GM21529 (cell line): ENCODE data around the gene PAXX.
"Not testable (repeated sequence)": the region's sequence is repeated elsewhere in the genome, so short reads cannot be mapped to it uniquely, and the experiment has no call there.

Source experiments
- ATAC-seq: cut with Tn5 transposase; IDR thresholded peaks from one replicate; pipeline ENCODE4 v1.9.1; 2021; ENCODE audit not compliant: unreplicated experiment

PAXX gene

DNA sequence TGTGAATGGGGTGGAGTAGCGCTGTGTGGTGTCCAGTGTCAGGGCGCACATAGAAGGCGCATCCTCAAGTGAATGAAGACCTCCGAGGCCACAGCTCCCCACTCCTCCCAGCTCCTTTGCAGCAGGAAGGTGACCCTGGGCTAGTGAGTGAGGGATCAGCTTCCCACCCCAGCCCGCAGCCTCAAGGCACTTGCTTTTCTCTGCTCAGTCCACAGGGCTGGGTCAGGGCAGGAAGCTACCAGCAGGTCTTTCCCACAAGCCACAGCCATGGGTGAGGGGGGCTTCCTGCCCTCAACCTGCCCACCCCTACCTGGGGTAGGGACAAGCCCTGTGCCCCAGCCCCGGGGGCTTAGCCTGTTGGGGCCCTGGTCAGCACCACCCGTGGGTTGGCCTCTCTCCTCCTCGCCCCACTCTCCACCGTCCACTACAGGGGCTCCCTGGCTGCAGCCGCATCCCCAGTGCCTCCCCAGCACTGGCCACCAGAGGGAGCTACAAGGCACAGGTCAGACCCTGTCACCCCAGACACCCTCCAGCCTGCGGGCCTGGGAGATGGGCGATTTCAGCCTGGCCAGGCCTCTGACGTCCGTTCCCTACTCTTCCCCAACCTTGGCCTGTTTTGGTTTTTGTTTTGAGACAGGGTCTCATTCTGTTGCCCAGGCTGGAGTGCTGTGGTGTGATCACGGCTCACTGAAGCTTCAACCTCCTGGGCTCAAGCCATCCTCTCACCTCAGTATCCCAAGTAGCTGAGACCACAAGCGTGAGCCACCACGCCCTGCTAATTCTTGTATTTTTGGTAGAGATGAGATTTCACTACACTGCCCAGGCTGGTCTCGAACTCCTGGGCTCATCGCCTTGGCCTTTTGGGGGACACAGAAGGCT, 37.1 kb downstream of the PAXX start:
- peak; percentile 29 for ATAC-seq

DNA sequence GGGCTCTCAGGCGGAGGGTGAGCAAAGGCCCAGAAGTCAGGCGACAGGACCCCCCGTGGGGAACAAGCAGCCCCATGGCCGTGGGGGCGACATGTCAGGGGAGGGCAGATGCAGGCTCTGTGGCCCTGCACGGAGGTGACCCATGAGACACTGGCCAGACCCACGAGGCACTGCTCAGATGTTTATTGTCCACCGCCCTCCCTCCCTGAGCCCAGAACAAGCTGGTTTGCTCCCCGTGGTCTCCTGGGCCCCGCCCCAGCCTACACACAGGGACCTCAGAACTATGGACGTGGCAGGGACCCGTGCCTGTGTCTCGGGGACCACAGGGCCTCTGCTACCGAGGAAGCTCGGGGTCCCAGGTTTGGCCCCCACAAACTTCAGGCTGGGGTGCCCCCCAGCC, 37.8 kb downstream of the PAXX start:
- no peak for ATAC-seq

DNA sequence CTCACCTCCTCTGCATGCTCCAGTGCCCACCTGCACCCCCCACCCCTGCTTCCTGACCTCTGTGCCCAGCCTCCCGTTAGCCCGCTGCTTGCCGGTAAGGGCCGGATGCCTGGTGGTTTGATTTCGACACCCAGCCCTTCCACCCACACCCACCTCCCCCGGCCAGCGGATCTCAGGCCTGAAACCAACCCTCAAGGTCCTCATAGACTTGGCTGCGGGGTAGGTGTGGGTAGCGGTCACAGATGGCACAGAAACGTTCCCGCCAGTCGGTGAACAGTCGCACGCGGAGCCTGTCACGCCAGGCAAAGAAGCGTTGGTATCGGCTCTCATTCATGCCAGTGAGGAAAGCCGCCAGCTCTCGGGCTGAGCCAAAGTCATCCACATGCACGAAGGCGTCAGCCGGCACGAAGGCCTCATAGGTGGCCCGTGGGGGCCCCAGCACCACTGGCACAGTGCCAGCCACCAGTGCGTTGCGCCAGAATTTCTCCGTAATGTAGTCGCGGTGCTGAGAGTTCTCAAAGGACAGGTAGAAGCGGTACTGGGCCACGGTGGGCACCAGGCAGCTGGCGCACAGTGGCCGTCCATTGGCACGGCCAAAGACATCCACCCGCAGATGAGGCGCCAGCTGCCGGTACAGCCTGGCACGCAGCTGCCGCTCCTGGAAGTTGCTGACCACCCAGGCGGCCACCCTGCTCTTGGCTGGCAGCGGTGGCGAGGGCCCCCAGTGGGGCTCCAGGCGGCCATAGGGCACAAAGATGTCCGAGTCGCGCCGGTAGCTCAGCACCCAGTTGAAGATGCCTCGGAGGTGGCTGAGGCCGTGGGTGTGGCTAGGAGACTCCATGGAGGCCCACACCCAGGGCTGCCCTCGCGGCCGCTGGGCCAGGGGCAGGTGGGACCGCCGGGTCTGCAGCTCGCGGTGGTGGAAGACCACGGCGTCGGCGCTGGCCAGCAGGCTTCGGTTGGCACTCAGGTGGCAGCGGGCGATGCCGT, 38.6 kb downstream of the PAXX start:
- no peak for ATAC-seq

DNA sequence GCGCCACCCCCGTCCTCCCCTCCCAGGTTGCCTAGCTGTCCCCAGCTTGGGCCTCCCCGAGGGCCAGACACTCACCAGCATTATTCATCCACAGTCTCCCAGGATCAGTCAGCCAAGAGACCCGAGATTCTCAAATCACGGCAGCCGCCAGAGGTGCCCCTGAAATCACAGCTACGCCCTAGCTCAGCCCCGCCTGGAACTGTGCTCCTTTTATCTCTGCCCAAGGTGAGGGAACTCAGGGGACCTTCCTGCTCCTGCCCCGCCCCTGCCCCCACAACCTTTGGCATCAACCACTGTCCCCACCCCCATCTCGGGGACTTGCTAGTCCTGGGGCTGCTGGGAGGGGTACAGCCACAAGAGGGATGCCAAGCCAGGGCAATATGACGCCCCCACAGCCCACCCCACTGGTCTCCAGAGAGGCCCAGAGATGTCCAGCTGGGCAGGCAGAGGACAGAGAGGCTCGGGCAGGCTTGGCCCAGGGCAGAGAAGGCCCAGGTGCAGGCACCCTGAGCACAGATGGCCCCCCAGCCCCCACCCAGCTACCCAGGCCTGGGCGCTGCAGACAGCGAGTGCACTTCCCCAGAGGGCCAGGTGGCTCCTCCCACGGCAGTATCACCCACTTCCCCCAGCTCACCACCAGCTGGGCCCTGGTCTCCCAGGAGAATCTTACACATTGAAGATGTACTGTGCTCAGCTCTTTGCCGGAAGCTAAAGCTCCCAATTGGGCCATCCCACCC, 39.9 kb downstream of the PAXX start, which contains the start of gene FUT7:
FUT7 (minus strand) TSS at position 185 of the 737 bp plus-strand sequence; CDS start at position 88, 97 bp downstream.
- ATAC-seq, result no peak

DNA sequence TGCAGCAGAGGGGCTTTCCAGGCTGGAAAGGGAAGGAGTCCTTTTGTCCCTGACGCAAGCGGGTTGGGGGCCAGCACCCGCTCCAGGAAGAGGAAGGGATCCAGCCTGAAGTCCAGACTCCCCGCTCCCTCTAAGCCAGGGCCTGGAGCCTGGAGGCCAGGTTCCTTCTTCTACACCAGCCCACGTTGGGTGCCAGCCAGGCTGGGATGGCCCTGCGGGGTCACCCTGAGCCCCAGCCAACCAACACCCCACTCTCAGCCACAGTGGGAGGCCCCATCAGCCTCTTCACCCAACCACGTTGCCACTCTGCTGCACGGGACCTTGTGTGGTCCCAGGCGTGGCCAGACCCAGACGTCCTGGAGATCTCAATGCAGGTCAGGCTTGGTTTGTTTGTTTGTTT, 40.6 kb downstream of the PAXX start:
- ATAC-seq, result no peak

DNA sequence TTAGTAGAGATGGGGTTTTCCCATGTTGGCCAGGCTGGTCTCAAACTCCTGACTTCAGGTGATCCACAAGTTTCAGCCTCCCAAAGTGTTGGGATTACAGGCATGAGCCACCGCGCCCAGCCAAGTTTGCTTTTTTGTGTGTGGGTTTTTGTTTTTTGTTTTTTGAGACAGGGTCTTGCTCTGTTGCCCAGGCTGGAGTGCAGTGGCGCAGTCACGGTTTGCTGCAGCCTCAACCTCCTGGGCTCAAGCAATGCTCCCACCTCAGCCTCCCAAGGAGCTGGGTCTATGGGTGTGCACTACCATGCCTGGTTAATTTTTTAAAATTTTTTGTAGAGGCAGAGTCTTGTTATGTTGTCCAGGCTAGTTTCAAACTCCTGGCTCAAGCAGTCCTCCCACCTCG, 41.3 kb downstream of the PAXX start:
- not testable (repeated sequence) for ATAC-seq

DNA sequence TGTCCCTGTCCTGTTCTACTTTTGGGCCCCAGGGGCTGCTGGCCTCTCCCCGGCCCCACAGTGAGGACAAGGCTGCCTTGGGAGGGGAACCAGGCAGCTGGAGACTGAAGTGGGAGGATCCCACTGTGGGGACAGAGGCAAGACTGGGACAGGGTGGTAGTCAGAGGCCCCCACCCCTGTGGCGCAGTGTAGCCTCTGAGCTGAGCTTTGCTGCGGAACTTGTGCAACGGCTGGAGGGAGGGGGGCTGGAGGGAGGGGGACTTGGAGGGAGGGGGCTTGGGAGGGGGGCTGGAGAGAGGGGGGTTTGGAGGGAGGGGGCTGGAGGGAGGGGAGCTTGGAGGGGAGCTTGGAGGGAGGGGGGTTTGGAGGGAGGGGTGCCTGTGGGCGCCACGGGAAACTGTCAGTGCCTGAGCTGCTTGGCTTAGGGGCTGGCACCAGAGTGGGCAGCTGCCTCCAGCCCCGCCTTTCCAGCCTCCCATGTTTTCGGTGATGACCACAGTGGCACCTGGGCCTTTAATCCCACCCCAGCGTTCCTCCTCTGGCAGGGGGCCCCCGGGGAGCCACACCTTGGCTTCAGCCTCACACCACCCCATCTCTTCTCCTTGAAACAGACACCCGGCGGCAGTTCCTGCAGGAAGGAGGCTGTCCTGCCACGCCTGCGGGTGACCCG, 42.0 kb downstream of the PAXX start:
- no peak for ATAC-seq

DNA sequence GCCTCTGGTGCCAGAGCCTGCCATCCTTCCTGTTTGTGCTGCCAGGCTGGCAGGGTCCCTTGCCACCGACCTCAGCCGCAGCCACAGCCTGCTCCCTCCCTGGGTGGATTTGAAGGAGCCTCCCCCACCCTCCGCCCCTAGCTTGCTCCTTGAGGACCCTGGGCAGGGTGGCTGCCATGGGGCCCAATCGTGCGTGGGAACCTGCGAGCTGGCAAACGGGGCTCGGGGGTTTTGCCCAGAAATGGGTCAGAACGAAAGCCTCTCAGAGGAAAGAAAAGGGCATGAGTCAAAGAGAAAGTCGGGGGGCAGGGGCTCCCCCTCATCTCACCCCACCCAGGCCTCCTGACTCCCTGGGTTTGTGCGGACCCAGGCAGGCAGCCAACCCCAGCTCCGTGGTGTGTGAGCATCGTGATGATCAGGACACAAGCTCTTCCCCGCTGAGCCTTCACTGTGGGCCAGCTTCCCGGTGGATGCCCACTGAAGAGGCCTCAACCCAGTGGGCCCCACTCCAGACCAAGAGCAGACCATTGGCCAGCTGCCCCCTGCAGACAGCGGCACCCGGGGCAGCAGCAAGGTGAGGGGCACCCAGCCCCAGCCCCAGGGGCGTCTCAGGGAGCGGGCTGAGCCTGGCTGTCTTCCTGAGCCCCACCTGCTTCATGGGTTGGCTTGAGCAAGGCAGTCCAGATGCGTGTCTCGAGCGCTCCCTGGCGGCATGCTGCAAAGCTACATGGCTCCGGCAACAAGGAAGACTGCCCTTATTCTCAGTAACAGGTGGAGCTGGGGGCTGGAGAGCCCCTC, 42.7 kb downstream of the PAXX start:
- peak; percentile 61 for ATAC-seq

DNA sequence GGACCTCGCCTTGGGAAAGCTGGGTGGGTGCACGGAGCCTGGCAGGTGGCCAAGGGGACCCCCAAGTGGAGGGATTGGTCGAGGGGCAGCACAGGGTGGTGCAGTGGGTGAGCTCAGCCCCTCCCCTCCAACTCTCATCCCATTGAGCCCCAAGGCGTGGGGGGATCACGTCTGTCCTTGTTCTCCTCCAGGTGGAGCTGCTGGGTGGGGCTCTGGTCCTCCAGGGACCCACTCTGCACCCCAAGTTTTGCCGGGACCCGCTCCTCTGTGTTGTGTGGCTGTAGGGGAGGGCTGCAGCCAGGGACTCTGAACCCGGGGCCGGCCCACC, 43.2 kb downstream of the PAXX start:
- no peak for ATAC-seq

DNA sequence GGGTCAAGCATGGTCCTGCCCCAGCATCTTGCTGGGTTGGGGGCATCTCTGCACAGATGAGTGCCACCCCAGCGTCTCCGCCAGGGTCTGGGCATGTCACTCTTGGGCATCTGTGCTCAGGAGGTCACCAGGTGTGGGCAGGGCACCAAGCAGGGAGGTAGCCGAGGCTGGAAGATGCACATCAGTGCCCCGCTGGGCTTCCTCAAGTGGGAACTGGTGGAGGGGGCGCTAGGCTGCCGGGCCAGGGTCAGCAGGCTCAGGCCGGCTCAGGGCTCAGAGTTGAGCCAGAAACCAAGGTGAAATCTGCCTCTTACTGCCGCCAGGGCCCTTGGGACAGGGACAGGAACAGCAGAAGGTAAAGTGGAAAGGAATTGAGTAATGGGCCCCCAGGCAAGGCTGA, 43.7 kb downstream of the PAXX start:
- no peak for ATAC-seq

DNA sequence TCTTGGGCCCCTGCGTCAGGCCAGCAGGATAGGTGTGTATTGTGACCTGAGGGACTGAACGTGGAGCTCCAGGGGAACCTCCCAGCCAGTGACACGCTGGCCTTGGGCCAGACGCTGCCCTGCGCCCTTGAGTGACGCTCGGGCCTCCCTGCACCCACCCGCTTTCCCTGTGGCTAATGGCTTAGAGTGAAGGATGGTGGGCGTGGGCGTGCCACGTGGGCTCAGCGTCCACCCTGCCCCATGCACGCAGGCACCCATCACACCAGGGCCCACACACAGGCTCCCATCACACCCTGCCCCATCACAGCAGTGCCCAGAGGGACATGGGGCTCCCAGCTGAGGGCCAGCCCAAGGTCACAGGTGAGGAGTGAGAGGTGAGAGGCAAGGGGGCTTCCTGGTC, 44.8 kb downstream of the PAXX start:
- no peak for ATAC-seq

DNA sequence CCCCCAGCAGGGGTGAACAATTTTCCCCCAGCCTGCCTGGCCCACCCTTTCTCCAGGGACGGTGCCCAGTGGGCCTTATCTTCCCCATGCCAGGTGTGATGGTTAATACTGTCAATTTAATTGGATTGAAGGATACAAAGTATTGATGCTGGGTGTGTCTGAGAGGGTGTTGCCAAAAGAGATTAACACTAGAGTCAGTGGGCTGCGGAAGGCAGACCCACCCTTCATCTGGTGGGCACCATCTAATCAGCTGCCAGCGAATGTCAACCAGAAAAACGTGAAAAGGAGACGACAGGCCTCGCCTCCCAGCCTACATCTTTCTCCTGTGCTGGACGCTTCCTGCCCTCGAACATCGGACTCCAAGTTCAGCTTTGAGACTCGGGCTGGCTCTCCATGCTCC, 45.3 kb downstream of the PAXX start:
- ATAC-seq, result no peak

DNA sequence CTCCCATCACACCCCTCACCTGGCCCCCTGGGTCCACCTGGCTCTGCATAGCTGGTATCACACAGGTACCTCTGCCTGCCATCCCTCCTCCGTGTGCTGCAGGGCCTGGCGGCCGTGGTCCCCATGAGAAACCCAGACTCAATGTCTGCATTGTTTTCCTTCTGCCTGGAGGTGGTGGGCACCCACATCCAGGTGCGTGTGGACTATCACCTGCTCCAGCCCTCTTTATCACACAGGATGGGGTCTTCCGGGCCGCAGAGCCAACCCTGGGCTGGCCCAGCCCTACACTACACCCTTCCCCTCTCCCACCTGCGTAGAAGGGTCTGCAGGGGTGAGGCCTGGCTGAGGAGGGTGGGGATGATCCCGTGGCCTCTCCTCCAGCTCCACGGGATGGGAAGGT, 46.7 kb downstream of the PAXX start:
- ATAC-seq, result no peak

DNA sequence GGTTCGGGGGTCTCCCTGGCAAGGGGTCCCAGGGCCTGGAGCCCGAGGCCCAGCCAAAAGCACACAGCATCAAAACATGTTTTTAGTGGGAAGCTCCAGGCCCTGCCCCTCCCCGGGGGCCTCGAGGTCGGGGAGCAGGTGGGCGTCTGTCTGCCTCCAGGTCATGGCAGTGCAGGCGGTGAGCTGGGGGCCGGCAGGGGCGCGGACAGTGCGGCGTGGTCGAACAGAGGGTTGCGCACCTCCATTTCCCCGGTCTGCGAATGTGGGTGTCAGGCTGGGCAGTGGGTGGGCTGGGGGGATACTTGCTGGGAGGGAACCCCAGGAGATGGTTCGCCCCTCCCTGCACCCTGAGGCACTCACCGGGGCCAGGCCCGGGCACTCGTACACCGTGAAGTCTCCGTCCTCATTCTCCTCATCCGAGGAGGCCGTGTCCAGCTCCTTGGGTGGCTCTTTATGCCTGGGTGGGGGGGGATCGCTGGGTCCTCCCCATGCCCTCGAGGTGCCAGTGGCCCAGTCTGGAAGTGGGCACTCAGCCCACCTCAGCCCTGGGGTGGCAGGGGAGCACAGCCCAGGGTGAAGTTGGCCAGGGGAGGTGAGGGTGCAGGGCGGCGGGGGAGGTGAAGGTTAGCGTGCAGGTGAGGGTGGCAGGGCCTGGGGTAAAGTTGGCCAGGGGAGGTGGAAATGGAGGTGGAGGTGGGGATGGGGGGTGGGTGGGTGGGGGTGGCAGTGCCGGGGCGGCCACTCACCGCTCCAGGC, 47.6 kb downstream of the PAXX start:
- no peak for ATAC-seq

DNA sequence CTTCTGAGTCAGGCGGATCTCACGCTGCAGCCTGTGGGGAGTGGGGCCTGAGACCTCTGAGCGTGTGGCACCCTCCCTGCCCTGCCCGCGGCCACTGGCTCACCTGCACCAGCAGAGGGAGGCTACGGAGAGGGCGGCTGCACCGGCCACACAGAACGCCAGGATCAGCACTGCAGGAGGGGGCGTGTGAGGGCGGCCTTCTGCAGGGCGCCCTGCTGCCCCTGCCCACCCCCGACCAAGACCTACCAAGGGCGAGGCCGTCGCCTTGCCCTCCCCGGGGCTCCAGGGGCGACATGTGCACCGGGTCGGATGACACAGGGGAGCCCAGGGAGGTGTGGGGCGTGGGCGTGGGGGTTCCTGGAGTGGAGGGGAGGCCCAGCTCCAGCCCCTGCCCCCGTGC, 48.3 kb downstream of the PAXX start:
- ATAC-seq, result no peak

DNA sequence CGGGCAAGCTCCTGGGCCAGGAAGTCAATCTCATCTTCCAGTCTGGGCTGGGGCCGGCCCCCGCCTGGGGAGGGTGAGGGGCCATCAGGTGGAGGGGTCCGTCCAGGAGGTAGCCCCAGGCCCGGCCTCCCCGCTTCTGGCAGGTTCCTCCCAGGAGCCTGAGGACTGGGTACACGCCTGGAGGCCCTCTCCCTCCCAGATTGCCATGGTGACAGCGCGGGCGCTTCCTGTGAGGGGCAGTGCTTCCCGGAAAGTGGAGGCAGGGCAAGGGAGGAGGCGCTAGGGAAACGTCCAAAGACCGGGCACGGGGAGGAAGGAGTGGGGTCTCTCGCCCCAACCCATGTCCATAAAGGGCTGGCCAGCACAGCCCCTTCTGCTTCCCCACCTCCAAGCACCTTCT, 48.9 kb downstream of the PAXX start:
- no peak for ATAC-seq

DNA sequence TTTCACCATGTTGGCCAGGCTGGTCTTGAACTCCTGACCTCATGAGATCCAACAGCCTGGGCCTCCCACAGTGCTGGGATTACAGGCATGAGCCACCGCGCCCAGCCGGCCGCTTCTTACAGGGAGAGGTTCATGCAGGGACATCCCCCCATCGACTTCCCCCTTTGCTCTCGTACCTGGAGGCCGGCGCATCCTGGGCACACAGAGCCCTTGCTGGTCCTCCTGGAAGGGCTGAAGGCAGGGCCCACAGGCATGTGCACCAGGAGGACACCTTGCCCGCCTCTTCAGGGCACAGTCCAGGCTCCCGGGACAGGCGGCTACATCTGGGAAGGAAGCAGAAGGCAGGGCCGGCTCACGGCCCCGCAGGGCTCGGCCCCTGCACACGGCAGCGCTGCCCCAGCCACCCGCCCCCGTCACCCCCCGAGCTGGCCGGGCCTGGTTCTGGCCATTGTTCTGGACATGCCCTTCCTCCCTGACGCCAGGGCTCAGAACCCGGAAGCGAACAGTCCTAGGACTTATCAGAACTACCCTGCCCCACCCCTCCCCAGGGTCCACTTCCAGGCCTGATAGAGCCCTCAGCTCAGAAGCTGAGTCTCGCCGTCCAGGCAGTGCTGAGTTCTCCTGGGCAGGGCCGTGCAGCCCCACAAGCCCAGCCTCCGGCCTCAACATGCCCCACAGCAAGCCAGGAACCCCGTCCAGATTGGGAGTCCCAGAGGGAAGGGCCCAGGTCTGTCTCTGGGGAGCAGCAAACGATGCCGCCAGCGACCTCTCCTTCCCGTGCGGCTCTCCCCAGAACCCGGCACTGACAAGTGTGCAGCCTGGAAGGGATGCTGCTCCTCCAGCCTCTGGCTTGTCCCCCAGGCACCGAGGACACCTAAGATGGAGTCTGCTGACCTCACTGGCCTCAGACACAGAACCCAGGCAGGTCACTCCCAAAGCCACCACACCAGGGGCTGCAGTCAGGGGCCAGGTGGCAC, 50.8 kb downstream of the PAXX start:
- no peak for ATAC-seq
